ENCODE data around the gene TADA3.

TADA3 gene

GRCh38 chr3:9809615-9810432, 17.6 kb upstream of the TADA3 start, which contains the start of gene TTLL3:
TTLL3 (plus strand) TSS chr3:9810262; CDS start chr3:9810662, 400 bp downstream.
- peak; percentile 39 for DNase-seq (ENCODE audit: low spot score)

- no peak for DNase-seq (ENCODE audit: low spot score)
Measured at GRCh38 chr3:9809239-9809614, 17.0 kb upstream of the TADA3 start.

- DNase-seq (ENCODE audit: low spot score), result peak; percentile 55
Measured at GRCh38 chr3:9808345-9809037, 16.2 kb upstream of the TADA3 start.

- DNase-seq (ENCODE audit: low spot score), result no peak
Measured at GRCh38 chr3:9807981-9808344, 15.7 kb upstream of the TADA3 start.

GRCh38 chr3:9806688-9807589, 14.7 kb upstream of the TADA3 start:
- no peak for DNase-seq (ENCODE audit: low spot score)

GRCh38 chr3:9806137-9806536, 13.9 kb upstream of the TADA3 start:
- DNase-seq (ENCODE audit: low spot score), result no peak

- DNase-seq (ENCODE audit: low spot score), result no peak
Measured at GRCh38 chr3:9804996-9805395, 12.7 kb upstream of the TADA3 start.

- no peak for DNase-seq (ENCODE audit: low spot score)
Measured at GRCh38 chr3:9803494-9803893, 11.2 kb upstream of the TADA3 start.

- DNase-seq (ENCODE audit: low spot score), result no peak
Measured at GRCh38 chr3:9800529-9800928, 8.3 kb upstream of the TADA3 start.

- no peak for DNase-seq (ENCODE audit: low spot score)
Measured at GRCh38 chr3:9797196-9797945, 5.1 kb upstream of the TADA3 start.

GRCh38 chr3:9795207-9795606, 2.9 kb upstream of the TADA3 start:
- DNase-seq (ENCODE audit: low spot score), result no peak

GRCh38 chr3:9794400-9794799, 2.1 kb upstream of the TADA3 start:
- no peak for DNase-seq (ENCODE audit: low spot score)

GRCh38 chr3:9793161-9793781, 998 bp upstream of the TADA3 start:
- DNase-seq (ENCODE audit: low spot score), result peak; percentile 34

GRCh38 chr3:9791790-9792404, 376 bp downstream of the TADA3 start:
- DNase-seq (ENCODE audit: low spot score), result no peak

- no peak for DNase-seq (ENCODE audit: low spot score)
Measured at GRCh38 chr3:9791127-9791526, 1.1 kb downstream of the TADA3 start.

GRCh38 chr3:9787714-9788113, 4.6 kb downstream of the TADA3 start:
- DNase-seq (ENCODE audit: low spot score), result no peak

- DNase-seq (ENCODE audit: low spot score), result no peak
Measured at GRCh38 chr3:9786825-9787669, 5.2 kb downstream of the TADA3 start.

GRCh38 chr3:9786209-9786739, 6.0 kb downstream of the TADA3 start:
- DNase-seq (ENCODE audit: low spot score), result no peak

GRCh38 chr3:9785602-9786001, 6.7 kb downstream of the TADA3 start:
- no peak for DNase-seq (ENCODE audit: low spot score)

GRCh38 chr3:9784965-9785364, 7.3 kb downstream of the TADA3 start:
- no peak for DNase-seq (ENCODE audit: low spot score)

Data from LoVo (cell line).